ENCODE measurements around the gene CLP1.

Gene CLP1

GRCh38 chr11:57658023-57658361, 430 bp downstream of the CLP1 start:
- DNase-seq (ENCODE audit: low read depth), result no peak
- peak overlapping the region; percentile 99 for H3K4me3 ChIP-seq (ENCODE audit: control insufficient read depth, low read depth, low read length)
- no peak for TF ChIP-seq CTCF (conservative IDR thresholded peaks at IDR 0.05; ENCODE audit: control insufficient read depth, insufficient read depth, low read depth, low read length)

GRCh38 chr11:57659669-57660068, 2.1 kb downstream of the CLP1 start:
- no peak for TF ChIP-seq CTCF (conservative IDR thresholded peaks at IDR 0.05; ENCODE audit: control insufficient read depth, insufficient read depth, low read depth, low read length)
- no peak overlapping the region for H3K4me3 ChIP-seq (ENCODE audit: control insufficient read depth, low read depth, low read length)
- DNase-seq (ENCODE audit: low read depth), result no peak

GRCh38 chr11:57662893-57663292, 5.3 kb downstream of the CLP1 start:
- no peak for DNase-seq (ENCODE audit: low read depth)
- no peak overlapping the region for H3K4me3 ChIP-seq (ENCODE audit: control insufficient read depth, low read depth, low read length)
- no peak for TF ChIP-seq CTCF (conservative IDR thresholded peaks at IDR 0.05; ENCODE audit: control insufficient read depth, insufficient read depth, low read depth, low read length)

DNA sequence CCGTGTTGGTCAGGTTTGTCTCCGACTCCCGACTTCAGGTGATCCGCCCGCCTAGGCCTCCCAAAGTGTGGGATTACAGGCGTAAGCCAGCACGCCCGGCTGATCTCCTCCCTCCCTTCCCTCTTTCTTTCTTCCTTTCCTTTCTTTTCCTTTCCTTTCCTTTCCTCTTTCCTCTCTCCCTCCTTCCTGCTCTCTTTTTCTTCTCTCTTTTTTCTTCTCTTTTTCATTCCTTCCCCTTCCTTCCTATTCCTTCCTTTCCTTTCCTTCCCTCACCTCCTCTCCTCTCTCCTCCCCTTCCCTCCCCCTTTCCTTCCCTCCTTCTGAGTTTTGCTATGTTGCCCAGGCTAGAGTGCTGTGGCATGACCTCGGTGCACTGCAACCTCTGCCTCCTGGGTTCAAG, 6.4 kb downstream of the CLP1 start:
- no peak for DNase-seq (ENCODE audit: low read depth)
- no peak for TF ChIP-seq CTCF (conservative IDR thresholded peaks at IDR 0.05; ENCODE audit: control insufficient read depth, insufficient read depth, low read depth, low read length)
- no peak overlapping the region for H3K4me3 ChIP-seq (ENCODE audit: control insufficient read depth, low read depth, low read length)

DNA sequence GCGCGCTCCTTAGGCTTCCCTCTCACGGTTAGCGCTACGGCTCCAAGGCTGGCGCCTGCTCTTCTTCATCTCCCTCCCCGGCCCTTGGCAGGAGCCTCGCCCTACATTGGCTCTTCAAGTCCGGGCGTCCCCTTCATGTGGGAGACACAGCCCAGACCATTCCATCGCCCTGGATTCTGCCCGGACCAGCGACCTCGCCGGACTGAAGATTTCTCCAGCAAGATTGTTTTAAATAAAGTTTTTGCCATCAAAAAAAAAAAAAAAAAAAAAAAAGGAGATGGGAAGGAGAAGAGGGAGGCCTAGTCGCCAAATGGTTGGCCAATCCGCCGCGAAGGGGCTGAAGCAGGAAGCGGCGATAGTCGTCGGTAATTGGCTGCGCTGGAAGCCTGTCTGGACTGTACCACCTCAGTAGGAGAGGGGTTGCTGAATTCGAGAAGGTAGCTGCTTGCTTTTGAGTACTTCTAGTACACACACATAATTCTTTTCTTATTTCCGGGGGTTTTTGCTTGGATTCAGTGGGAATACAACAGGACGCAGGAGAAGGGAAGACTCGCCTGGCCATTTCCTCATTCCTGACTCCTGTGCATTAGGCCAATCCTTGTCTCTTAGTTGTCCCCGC, 9.7 kb downstream of the CLP1 start:
- DNase-seq (ENCODE audit: low read depth), result peak; percentile 99
- TF ChIP-seq CTCF (conservative IDR thresholded peaks at IDR 0.05; ENCODE audit: control insufficient read depth, insufficient read depth, low read depth, low read length), result no peak
- peak overlapping the region; percentile 78 for H3K4me3 ChIP-seq (ENCODE audit: control insufficient read depth, low read depth, low read length)

GRCh38 chr11:57667736-57668433, 10.3 kb downstream of the CLP1 start, which contains the start of gene ZDHHC5:
TSS of gene ZDHHC5 (plus strand) at chr11:57668114. CDS start at chr11:57673091, 4,977 bp downstream.
- H3K4me3 ChIP-seq (ENCODE audit: control insufficient read depth, low read depth, low read length), result peak within 1 kb of the TSS; percentile 78
- no peak for TF ChIP-seq CTCF (conservative IDR thresholded peaks at IDR 0.05; ENCODE audit: control insufficient read depth, insufficient read depth, low read depth, low read length)

More at GRCh38 chr11:57667736-57668433, 10.3 kb downstream of the CLP1 start, which contains the start of gene ZDHHC5:
- DNase-seq (ENCODE audit: low read depth), result peak; percentile 99
